ENCODE measurements around the gene CBX3.

Gene CBX3

GRCh38 chr7:26188206-26188956 lies 13.2 kb upstream of the CBX3 start:
- Histone ChIP-seq H3F3A (ENCODE audit: insufficient read depth) (peaks cover 99% of the 10 kb centered on the region), H4K20me1 (ENCODE audit: low read depth, low read length) (peaks cover 48% of the 10 kb centered on the region), H3K9ac (ENCODE audit: low read length) (no peak overlapping the region), H3K27me3 (ENCODE audit: low read length) (no peaks in the 10 kb centered on the region), H3K9me2 (replicated peaks; ENCODE audit: insufficient read depth, low read length) (no peaks in the 10 kb centered on the region), H2AFZ (ENCODE audit: low read depth, low read length, severe bottlenecking) (no peak overlapping the region), H3K36me3 (ENCODE audit: low read length) (peaks cover 48% of the 10 kb centered on the region), H3K27ac (ENCODE audit: low read depth, low read length) (peak overlapping the region; percentile 54), H3K4me3 (ENCODE audit: insufficient read depth, low read length, poor library complexity, severe bottlenecking) (no peak overlapping the region), H3K4me2 (ENCODE audit: low read depth, low read length, poor library complexity, severe bottlenecking) (no peak overlapping the region), H3K79me2 (ENCODE audit: insufficient read depth, low read length) (peaks cover 22% of the 10 kb centered on the region), H3K9me3 (ENCODE audit: insufficient read depth, low read length) (no peaks in the 10 kb centered on the region)
- no peak for TF ChIP-seq CTCF (IDR thresholded peaks at IDR 0.05; ENCODE audit: insufficient read depth, low read length, poor library complexity, severe bottlenecking)
- TF ChIP-seq EZH2phosphoT487 (conservative IDR thresholded peaks at IDR 0.05; ENCODE audit: low read length) = no peak

GRCh38 chr7:26188957-26189541 lies 12.5 kb upstream of the CBX3 start:
- no peaks in the 10 kb centered on the region for H3K9me3 ChIP-seq (ENCODE audit: insufficient read depth, low read length)
- no peaks in the 10 kb centered on the region for H3K9me2 ChIP-seq (replicated peaks; ENCODE audit: insufficient read depth, low read length)
- no peak overlapping the region for H3K4me3 ChIP-seq (ENCODE audit: insufficient read depth, low read length, poor library complexity, severe bottlenecking)
- H4K20me1 ChIP-seq (ENCODE audit: low read depth, low read length) = peaks cover 55% of the 10 kb centered on the region
- no peaks in the 10 kb centered on the region for H3K27me3 ChIP-seq (ENCODE audit: low read length)
- TF ChIP-seq EZH2phosphoT487 (conservative IDR thresholded peaks at IDR 0.05; ENCODE audit: low read length) = no peak
- TF ChIP-seq CTCF (IDR thresholded peaks at IDR 0.05; ENCODE audit: insufficient read depth, low read length, poor library complexity, severe bottlenecking) = no peak
- H3K4me2 ChIP-seq (ENCODE audit: low read depth, low read length, poor library complexity, severe bottlenecking) = no peak overlapping the region
- H3K36me3 ChIP-seq (ENCODE audit: low read length) = peaks cover 55% of the 10 kb centered on the region
- H3K79me2 ChIP-seq (ENCODE audit: insufficient read depth, low read length) = peaks cover 29% of the 10 kb centered on the region
- H2AFZ ChIP-seq (ENCODE audit: low read depth, low read length, severe bottlenecking) = no peak overlapping the region
- peak overlapping the region; percentile 54; the same call in 1 of the 2 replicates for H3K27ac ChIP-seq (ENCODE audit: low read depth, low read length)
- peaks cover 99% of the 10 kb centered on the region for H3F3A ChIP-seq (ENCODE audit: insufficient read depth)
- H3K9ac ChIP-seq (ENCODE audit: low read length) = no peak overlapping the region

- H4K20me1 ChIP-seq (ENCODE audit: low read depth, low read length) = peaks cover 61% of the 10 kb centered on the region
- peaks cover 97% of the 10 kb centered on the region for H3F3A ChIP-seq (ENCODE audit: insufficient read depth)
- no peak overlapping the region for H3K4me2 ChIP-seq (ENCODE audit: low read depth, low read length, poor library complexity, severe bottlenecking)
- no peaks in the 10 kb centered on the region for H3K9me3 ChIP-seq (ENCODE audit: insufficient read depth, low read length)
- no peak overlapping the region for H2AFZ ChIP-seq (ENCODE audit: low read depth, low read length, severe bottlenecking)
- peaks cover 60% of the 10 kb centered on the region for H3K36me3 ChIP-seq (ENCODE audit: low read length)
- H3K9me2 ChIP-seq (replicated peaks; ENCODE audit: insufficient read depth, low read length) = no peaks in the 10 kb centered on the region
- H3K27ac ChIP-seq (ENCODE audit: low read depth, low read length) = no peak overlapping the region
- TF ChIP-seq CTCF (IDR thresholded peaks at IDR 0.05; ENCODE audit: insufficient read depth, low read length, poor library complexity, severe bottlenecking) (no peak), EZH2phosphoT487 (conservative IDR thresholded peaks at IDR 0.05; ENCODE audit: low read length) (no peak)
- H3K27me3 ChIP-seq (ENCODE audit: low read length) = no peaks in the 10 kb centered on the region
- peaks cover 33% of the 10 kb centered on the region for H3K79me2 ChIP-seq (ENCODE audit: insufficient read depth, low read length)
- H3K4me3 ChIP-seq (ENCODE audit: insufficient read depth, low read length, poor library complexity, severe bottlenecking) = no peak overlapping the region
- H3K9ac ChIP-seq (ENCODE audit: low read length) = no peak overlapping the region
Observed at GRCh38 chr7:26189697-26190096, 11.8 kb upstream of the CBX3 start.

Data from SU-DHL-6 (cell line).